Trophoblast cell (in vitro differentiated cells and primary cell): ENCODE measurements around the gene PLXND1.

Experiments used
- DNase-seq, 2 donors: peaks; one replicate each; pipeline ENCODE4 v3.0.0-alpha.2; 2016
- H2AFZ ChIP-seq: 2 replicates; pipeline ENCODE4 v1.6.1; 2013; ENCODE audit warnings: low read length, moderate library complexity, mild to moderate bottlenecking; ENCODE audit not compliant: insufficient read depth, poor library complexity
- H2AK5ac ChIP-seq: 2 replicates; pipeline ENCODE4 v1.6.1; 2013; ENCODE audit warnings: mild to moderate bottlenecking, low read length
- H2BK120ac ChIP-seq: 2 replicates; pipeline ENCODE4 v1.6.1; 2013; ENCODE audit warnings: low read length, mild to moderate bottlenecking, moderate library complexity; ENCODE audit not compliant: insufficient read depth, poor library complexity
- H2BK12ac ChIP-seq: 2 replicates; pipeline ENCODE4 v1.6.1; 2013; ENCODE audit warnings: mild to moderate bottlenecking, low read length, moderate library complexity
- H2BK5ac ChIP-seq: 2 replicates; pipeline ENCODE4 v1.6.1; 2013; ENCODE audit warnings: low read length, low read depth, moderate library complexity, mild to moderate bottlenecking; ENCODE audit not compliant: poor library complexity
- H3K14ac ChIP-seq: 2 replicates; pipeline ENCODE4 v1.6.1; 2013; ENCODE audit warnings: mild to moderate bottlenecking, low read length
- H3K18ac ChIP-seq: 2 replicates; pipeline ENCODE4 v1.6.1; 2013; ENCODE audit warnings: mild to moderate bottlenecking, low read length
- H3K23ac ChIP-seq: 2 replicates; pipeline ENCODE4 v1.6.1; 2013; ENCODE audit warnings: low read length
- H3K27ac ChIP-seq: 2 replicates; pipeline ENCODE4 v1.5.1; 2013; ENCODE audit warnings: low read depth, mild to moderate bottlenecking, inconsistent platforms, low read length, moderate library complexity
- H3K27me3 ChIP-seq: 2 replicates; pipeline ENCODE4 v1.6.1; 2013; ENCODE audit warnings: inconsistent platforms, mild to moderate bottlenecking, low read length, moderate library complexity; ENCODE audit not compliant: insufficient read depth
- H3K36me3 ChIP-seq, 2 experiments: 1 replicate in 1 of 2; 2 replicates in 1 of 2; pipeline ENCODE4 v1.6.1; 2013; ENCODE audit warnings: low read length in 2 of 2, mild to moderate bottlenecking in 2 of 2, moderate library complexity in 1 of 2; ENCODE audit not compliant: insufficient read depth in 2 of 2, control insufficient read depth in 1 of 2
- H3K4ac ChIP-seq: 2 replicates; pipeline ENCODE4 v1.6.1; 2013; ENCODE audit warnings: low read depth, mild to moderate bottlenecking, low read length, moderate library complexity
- H3K4me1 ChIP-seq, 2 experiments: 1 replicate in 1 of 2; 2 replicates in 1 of 2; pipeline ENCODE4 v1.6.1; 2013; ENCODE audit warnings: low read length in 2 of 2, mild to moderate bottlenecking in 2 of 2, moderate library complexity in 1 of 2; ENCODE audit not compliant: insufficient read depth in 2 of 2, control insufficient read depth in 1 of 2
- H3K4me2 ChIP-seq: 2 replicates; pipeline ENCODE4 v1.6.1; 2013; ENCODE audit warnings: inconsistent platforms, mild to moderate bottlenecking, low read length, moderate library complexity
- H3K4me3 ChIP-seq: 2 replicates; pipeline ENCODE4 v1.5.1; 2013; ENCODE audit warnings: mild to moderate bottlenecking, low read depth, low read length, inconsistent platforms
- H3K79me1 ChIP-seq: one replicate; pipeline ENCODE4 v1.6.1; 2013; ENCODE audit warnings: low read length
- H3K79me2 ChIP-seq: 2 replicates; pipeline ENCODE4 v1.6.1; 2013; ENCODE audit warnings: low read length, mild to moderate bottlenecking; ENCODE audit not compliant: control insufficient read depth, insufficient read depth, poor library complexity
- H3K9ac ChIP-seq: 2 replicates; pipeline ENCODE4 v1.6.1; 2013; ENCODE audit warnings: mild to moderate bottlenecking, low read length
- H3K9me3 ChIP-seq: 2 replicates; pipeline ENCODE4 v1.6.1; 2013; ENCODE audit warnings: low read depth, mild to moderate bottlenecking, control low read depth, inconsistent platforms, low read length; ENCODE audit not compliant: insufficient read depth
- H4K12ac ChIP-seq: 2 replicates; pipeline ENCODE4 v1.6.1; 2013; ENCODE audit warnings: low read depth, mild to moderate bottlenecking, low read length, moderate library complexity
- H4K8ac ChIP-seq: 2 replicates; pipeline ENCODE4 v1.6.1; 2013; ENCODE audit warnings: low read depth, mild to moderate bottlenecking, low read length, moderate library complexity
- H4K91ac ChIP-seq: one replicate; pipeline ENCODE4 v1.6.1; 2013; ENCODE audit warnings: low read depth, mild to moderate bottlenecking, low read length, moderate library complexity
- WGBS: extraction: QIAGEN DNeasy Blood & Tissue Kit; methylation state at CpG from one replicate; pipeline ENCODE4 v1.1.7; 2013; ENCODE audit warnings: missing lambda C conversion rate; ENCODE audit not compliant: insufficient read length, insufficient coverage; ENCODE audit errors: extremely low coverage; 5-methylcytosine and 5-hydroxymethylcytosine counted together

Gene PLXND1

DNA sequence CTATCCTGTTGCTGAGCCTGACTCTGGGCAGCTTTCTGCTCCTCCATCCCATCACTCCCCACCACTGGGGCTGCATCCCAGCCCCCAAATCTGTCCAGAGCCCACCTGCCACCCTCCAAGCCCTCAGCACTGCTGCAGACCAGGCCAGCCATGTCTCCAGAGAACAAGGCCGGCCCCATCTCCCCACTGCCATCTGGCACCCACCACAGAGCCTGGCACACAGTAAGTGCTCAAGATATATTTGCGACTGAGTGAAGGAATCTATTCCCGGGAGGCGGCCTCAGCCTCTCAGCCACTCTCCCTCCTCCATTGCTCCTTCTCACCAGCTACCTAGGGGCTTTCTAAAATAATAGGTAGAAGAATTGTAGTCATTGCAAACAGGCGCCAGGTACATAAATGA lies 4.8 kb downstream of the PLXND1 start:
- Histone ChIP-seq H2AK5ac (no peak overlapping the region), H4K12ac (no peak overlapping the region), H3K14ac (no peak overlapping the region), H2BK12ac (no peak overlapping the region), H3K9me3 (no peaks in the 10 kb centered on the region), H3K36me3 (peaks cover 2 to 5% of the 10 kb centered on the region in 2 experiments), H4K91ac (no peak overlapping the region), H3K27me3 (no peaks in the 10 kb centered on the region), H4K8ac (no peak overlapping the region), H3K79me2 (peaks cover 71% of the 10 kb centered on the region), H3K79me1 (peaks cover 56% of the 10 kb centered on the region), H3K23ac (no peak overlapping the region), H3K4me2 (no peak overlapping the region), H3K9ac (no peak overlapping the region), H3K4me3 (no peak overlapping the region), H3K27ac (no peak overlapping the region), H3K4me1 (peaks cover 53 to 64% of the 10 kb centered on the region in 2 experiments), H2BK5ac (no peak overlapping the region), H3K18ac (no peak overlapping the region), H2AFZ (no peak overlapping the region), H2BK120ac (no peak overlapping the region), H3K4ac (peak overlapping the region; percentile 80)
- DNase-seq = no peak
- no CpG with 5 or more reads among the region's 5 CpGs for WGBS

DNA sequence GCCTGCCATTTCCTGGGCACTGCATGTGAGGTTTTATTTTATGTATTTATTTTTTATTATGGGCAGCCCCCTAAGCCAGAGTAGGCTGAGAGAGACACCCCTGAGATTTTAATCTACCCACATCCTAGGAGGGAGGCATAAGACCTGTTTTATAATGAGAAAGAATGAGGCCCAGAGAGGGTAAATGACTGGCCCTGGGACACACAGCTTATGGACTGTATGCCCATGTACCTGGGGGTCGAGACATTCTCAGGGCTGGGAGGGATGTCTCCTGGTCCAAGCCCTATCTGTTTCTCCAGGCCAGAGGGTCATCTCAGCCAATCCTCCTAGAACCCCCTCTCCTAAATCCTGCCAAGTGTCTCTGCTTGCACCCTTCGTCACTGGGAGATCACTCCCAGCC lies 6.1 kb downstream of the PLXND1 start:
- no peak overlapping the region for H2AFZ ChIP-seq
- peaks cover 56% of the 10 kb centered on the region for H3K79me1 ChIP-seq
- H4K8ac ChIP-seq = no peak overlapping the region
- H3K79me2 ChIP-seq = peaks cover 69% of the 10 kb centered on the region
- no peaks in the 10 kb centered on the region for H3K27me3 ChIP-seq
- no peak overlapping the region for H2BK120ac ChIP-seq
- no peaks in the 10 kb centered on the region for H3K9me3 ChIP-seq
- H2AK5ac ChIP-seq = no peak overlapping the region
- no peak overlapping the region for H3K23ac ChIP-seq
- no peak overlapping the region for H4K12ac ChIP-seq
- no peak overlapping the region for H3K4me2 ChIP-seq
- no peak overlapping the region for H3K4me3 ChIP-seq
- H3K4me1 ChIP-seq = peaks cover 67 to 76% of the 10 kb centered on the region in 2 experiments
- H4K91ac ChIP-seq = peak overlapping the region; percentile 53
- H3K9ac ChIP-seq = no peak overlapping the region
- WGBS = no CpG with 5 or more reads among the region's 2 CpGs
- H3K27ac ChIP-seq = peak overlapping the region; percentile 73
- H3K4ac ChIP-seq = peak overlapping the region; percentile 80
- no peak for DNase-seq
- H2BK5ac ChIP-seq = no peak overlapping the region
- H3K18ac ChIP-seq = no peak overlapping the region
- H3K14ac ChIP-seq = no peak overlapping the region
- no peak overlapping the region for H2BK12ac ChIP-seq
- peaks cover 5 to 7% of the 10 kb centered on the region in 2 experiments for H3K36me3 ChIP-seq

DNA sequence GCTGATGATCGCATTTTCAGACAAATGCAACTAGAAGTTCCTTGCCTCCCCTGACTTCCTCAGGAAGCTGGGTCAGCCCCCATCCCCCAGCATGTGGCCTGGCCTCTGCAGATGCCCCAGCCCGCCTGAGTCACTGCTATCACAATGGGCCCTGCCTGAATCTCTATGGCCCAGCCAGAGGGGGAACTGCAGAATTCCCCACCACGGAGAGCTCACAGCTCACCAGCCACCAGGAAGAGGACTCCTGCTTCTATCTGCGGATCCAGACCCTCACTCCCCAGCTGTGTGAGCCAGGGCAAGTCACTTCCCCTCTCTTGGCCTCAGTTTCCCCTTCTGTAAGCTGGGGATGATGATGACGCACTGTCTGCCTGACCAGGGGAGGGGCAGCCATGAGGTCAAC lies 6.9 kb downstream of the PLXND1 start:
- Histone ChIP-seq H3K4me1 (peaks cover 70 to 78% of the 10 kb centered on the region in 2 experiments), H3K23ac (no peak overlapping the region), H3K36me3 (peaks cover 5 to 11% of the 10 kb centered on the region in 2 experiments), H3K14ac (peak overlapping the region; percentile 29), H3K4ac (peak overlapping the region; percentile 44), H3K4me2 (no peak overlapping the region), H3K27ac (peak overlapping the region; percentile 73), H3K79me1 (peaks cover 58% of the 10 kb centered on the region), H2BK5ac (no peak overlapping the region), H4K91ac (peak overlapping the region; percentile 53), H4K12ac (no peak overlapping the region), H3K9ac (no peak overlapping the region), H4K8ac (peak overlapping the region; percentile 41), H2BK120ac (no peak overlapping the region), H3K79me2 (peaks cover 69% of the 10 kb centered on the region), H3K4me3 (no peak overlapping the region), H2AK5ac (peak overlapping the region; percentile 66), H3K18ac (peak overlapping the region; percentile 36), H3K9me3 (no peaks in the 10 kb centered on the region), H2BK12ac (peak overlapping the region; percentile 63), H2AFZ (no peak overlapping the region), H3K27me3 (no peaks in the 10 kb centered on the region)
- DNase-seq = peak; percentile 63 to 64
- no CpG with 5 or more reads among the region's 5 CpGs for WGBS

DNA sequence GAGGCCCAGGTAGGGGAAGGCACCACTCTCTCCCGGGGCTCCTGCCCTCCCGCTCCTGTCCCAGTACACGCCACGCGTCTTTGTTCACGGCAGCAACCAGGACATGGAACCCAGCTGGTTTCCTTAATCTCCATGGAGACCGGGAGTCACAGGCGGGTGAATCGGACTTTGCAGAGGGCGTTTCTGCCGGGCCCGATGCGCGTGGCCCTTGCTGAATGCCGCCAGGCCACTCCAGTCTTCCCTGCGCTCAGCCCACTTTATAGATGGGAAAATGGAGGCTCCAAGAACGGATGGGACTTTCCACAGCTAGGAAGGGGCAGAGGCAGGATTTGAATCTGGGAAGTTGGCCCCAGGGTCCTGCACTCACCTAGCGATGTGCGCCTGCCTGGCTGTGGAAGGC lies 7.4 kb downstream of the PLXND1 start:
- no peak overlapping the region for H4K8ac ChIP-seq
- DNase-seq = peak; percentile 29 to 63
- no CpG with 5 or more reads among the region's 19 CpGs for WGBS
- peaks cover 69 to 73% of the 10 kb centered on the region in 2 experiments for H3K4me1 ChIP-seq
- no peak overlapping the region for H2AFZ ChIP-seq
- H3K4me2 ChIP-seq = no peak overlapping the region
- H3K9ac ChIP-seq = no peak overlapping the region
- H3K4ac ChIP-seq = peak overlapping the region; percentile 81
- peak overlapping the region; percentile 53 for H3K18ac ChIP-seq
- H3K4me3 ChIP-seq = no peak overlapping the region
- H3K27ac ChIP-seq = peak overlapping the region; percentile 73
- H2AK5ac ChIP-seq = peak overlapping the region; percentile 60
- H4K12ac ChIP-seq = no peak overlapping the region
- no peak overlapping the region for H3K23ac ChIP-seq
- H3K27me3 ChIP-seq = no peaks in the 10 kb centered on the region
- peak overlapping the region; percentile 26 for H2BK120ac ChIP-seq
- H2BK5ac ChIP-seq = peak overlapping the region; percentile 43
- H3K9me3 ChIP-seq = no peaks in the 10 kb centered on the region
- H3K79me2 ChIP-seq = peaks cover 65% of the 10 kb centered on the region
- peak overlapping the region; percentile 70 for H2BK12ac ChIP-seq
- peaks cover 7 to 13% of the 10 kb centered on the region in 2 experiments for H3K36me3 ChIP-seq
- peaks cover 56% of the 10 kb centered on the region for H3K79me1 ChIP-seq
- peak overlapping the region; percentile 40 for H4K91ac ChIP-seq
- peak overlapping the region; percentile 14 for H3K14ac ChIP-seq
